ENCODE measurements around the gene GRID2. TPM values are rescaled to one million over a fixed set of nuclear protein-coding genes. Genes with fewer than 3 reads are reported as not detected.

The GRID2 gene
- total and polyA plus RNA-seq, 10 of the 15 experiments (the other 5 are each of a cell fraction or from before 2014, with no cell fraction given) = not detected

GRCh38 chr4:93184053-93184452 is 880.3 kb downstream of the GRID2 start:
- Histone ChIP-seq H3K4me1 (ENCODE audit: control insufficient read depth, insufficient read depth, low read length) (no peaks in the 10 kb centered on the region), H4K20me1 (ENCODE audit: control insufficient read depth, insufficient read depth) (no peaks in the 10 kb centered on the region), H3K9me3 (replicated peaks; ENCODE audit: control insufficient read depth, insufficient read depth, low read length) (no peaks in the 10 kb centered on the region), H3K9ac (ENCODE audit: control insufficient read depth, insufficient read depth, low read length) (no peak overlapping the region), H2AFZ (ENCODE audit: control insufficient read depth, low read depth, low read length) (no peak overlapping the region), H3K36me3 (ENCODE audit: control insufficient read depth in 2 of 2, insufficient read depth in 2 of 2, low read length in 1 of 2) (no peaks in the 10 kb centered on the region), H3K4me2 (ENCODE audit: control insufficient read depth, insufficient read depth) (no peak overlapping the region), H3K4me3 (no peak overlapping the region), H3K27me3 (replicated peaks in 1 of 2; ENCODE audit: control insufficient read depth in 2 of 2, insufficient read depth in 2 of 2, low read length in 1 of 2) (no peaks in the 10 kb centered on the region), H3K79me2 (ENCODE audit: control insufficient read depth, insufficient read depth, low read length) (no peaks in the 10 kb centered on the region), H3K27ac (ENCODE audit: control insufficient read depth, insufficient read depth) (no peak overlapping the region)
- WGBS (ENCODE audit: insufficient coverage, insufficient replicate concordance, low lambda C conversion rate, missing lambda C conversion rate) = 0% methylated on average over 2 of the region's 2 CpGs
- intact Hi-C loops (cut with micrococcal nuclease; ENCODE audit: unreplicated experiment) = no loop called here
- in situ Hi-C loops (cut with MboI) = no loop called here
- no TSS peak for BruUV-seq (replicated peaks)
- ATAC-seq = no peak
- ChIA-PET SMC1A (ENCODE audit: uncharacterized antibody, unreplicated experiment) (interaction anchor here (0.7 to 0.9 kb wide), 3 partner anchors 47 to 706 kb away, joined by 3 read pairs; no protein-coding TSS in a partner anchor), RAD21 (ENCODE audit: unreplicated experiment) (interaction anchor here (0.7 kb wide), 1 partner anchor 78 kb away, joined by 5 read pairs; no protein-coding TSS in a partner anchor), CTCF (no interaction called here), POLR2A (no interaction called here)
- no peak for DNase-seq (ENCODE audit: low read depth, low spot score)
- FAIRE-seq = no peak
- TF ChIP-seq SPI1 (IDR thresholded peaks at IDR 0.05; ENCODE audit: borderline replicate concordance, insufficient read depth, low read depth, low read length) (no peak), ESRRA (IDR thresholded peaks at IDR 0.05; ENCODE audit: low read length) (no peak), CBX5 (IDR thresholded peaks at IDR 0.05; ENCODE audit: low read depth) (no peak), ZNF24 (IDR thresholded peaks at IDR 0.05) (no peak), STAT3 (IDR thresholded peaks at IDR 0.05; ENCODE audit: low read depth, low read length) (no peak), KDM1A (IDR thresholded peaks at IDR 0.05; ENCODE audit: borderline replicate concordance) (no peak), NR2C2 (IDR thresholded peaks at IDR 0.05; ENCODE audit: borderline replicate concordance, control insufficient read depth, insufficient read length, low read depth) (no peak), USF1 (IDR thresholded peaks at IDR 0.05; ENCODE audit: borderline replicate concordance, extremely low read length, insufficient read depth, low read depth, low read length) (no peak), SUZ12 (IDR thresholded peaks at IDR 0.05; ENCODE audit: unreplicated experiment) (no peak), USF2 (IDR thresholded peaks at IDR 0.05; ENCODE audit: borderline replicate concordance, low read depth, low read length) (no peak), MLLT1 (IDR thresholded peaks at IDR 0.05) (no peak)
- TF ChIP-seq, protein P1, sequence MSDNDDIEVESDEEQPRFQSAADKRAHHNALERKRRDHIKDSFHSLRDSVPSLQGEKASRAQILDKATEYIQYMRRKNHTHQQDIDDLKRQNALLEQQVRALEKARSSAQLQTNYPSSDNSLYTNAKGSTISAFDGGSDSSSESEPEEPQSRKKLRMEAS (IDR thresholded peaks at IDR 0.05; ENCODE audit: low read depth, low read length) = no peak
- TF ChIP-seq, protein P2, sequence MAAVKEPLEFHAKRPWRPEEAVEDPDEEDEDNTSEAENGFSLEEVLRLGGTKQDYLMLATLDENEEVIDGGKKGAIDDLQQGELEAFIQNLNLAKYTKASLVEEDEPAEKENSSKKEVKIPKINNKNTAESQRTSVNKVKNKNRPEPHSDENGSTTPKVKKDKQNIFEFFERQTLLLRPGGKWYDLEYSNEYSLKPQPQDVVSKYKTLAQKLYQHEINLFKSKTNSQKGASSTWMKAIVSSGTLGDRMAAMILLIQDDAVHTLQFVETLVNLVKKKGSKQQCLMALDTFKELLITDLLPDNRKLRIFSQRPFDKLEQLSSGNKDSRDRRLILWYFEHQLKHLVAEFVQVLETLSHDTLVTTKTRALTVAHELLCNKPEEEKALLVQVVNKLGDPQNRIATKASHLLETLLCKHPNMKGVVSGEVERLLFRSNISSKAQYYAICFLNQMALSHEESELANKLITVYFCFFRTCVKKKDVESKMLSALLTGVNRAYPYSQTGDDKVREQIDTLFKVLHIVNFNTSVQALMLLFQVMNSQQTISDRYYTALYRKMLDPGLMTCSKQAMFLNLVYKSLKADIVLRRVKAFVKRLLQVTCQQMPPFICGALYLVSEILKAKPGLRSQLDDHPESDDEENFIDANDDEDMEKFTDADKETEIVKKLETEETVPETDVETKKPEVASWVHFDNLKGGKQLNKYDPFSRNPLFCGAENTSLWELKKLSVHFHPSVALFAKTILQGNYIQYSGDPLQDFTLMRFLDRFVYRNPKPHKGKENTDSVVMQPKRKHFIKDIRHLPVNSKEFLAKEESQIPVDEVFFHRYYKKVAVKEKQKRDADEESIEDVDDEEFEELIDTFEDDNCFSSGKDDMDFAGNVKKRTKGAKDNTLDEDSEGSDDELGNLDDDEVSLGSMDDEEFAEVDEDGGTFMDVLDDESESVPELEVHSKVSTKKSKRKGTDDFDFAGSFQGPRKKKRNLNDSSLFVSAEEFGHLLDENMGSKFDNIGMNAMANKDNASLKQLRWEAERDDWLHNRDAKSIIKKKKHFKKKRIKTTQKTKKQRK (IDR thresholded peaks at IDR 0.05; ENCODE audit: low read depth, low read length) = no peak
- TF ChIP-seq, protein P3, sequence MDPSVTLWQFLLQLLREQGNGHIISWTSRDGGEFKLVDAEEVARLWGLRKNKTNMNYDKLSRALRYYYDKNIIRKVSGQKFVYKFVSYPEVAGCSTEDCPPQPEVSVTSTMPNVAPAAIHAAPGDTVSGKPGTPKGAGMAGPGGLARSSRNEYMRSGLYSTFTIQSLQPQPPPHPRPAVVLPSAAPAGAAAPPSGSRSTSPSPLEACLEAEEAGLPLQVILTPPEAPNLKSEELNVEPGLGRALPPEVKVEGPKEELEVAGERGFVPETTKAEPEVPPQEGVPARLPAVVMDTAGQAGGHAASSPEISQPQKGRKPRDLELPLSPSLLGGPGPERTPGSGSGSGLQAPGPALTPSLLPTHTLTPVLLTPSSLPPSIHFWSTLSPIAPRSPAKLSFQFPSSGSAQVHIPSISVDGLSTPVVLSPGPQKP (IDR thresholded peaks at IDR 0.05; ENCODE audit: low read depth, low read length) = no peak
- TF ChIP-seq, protein P4, sequence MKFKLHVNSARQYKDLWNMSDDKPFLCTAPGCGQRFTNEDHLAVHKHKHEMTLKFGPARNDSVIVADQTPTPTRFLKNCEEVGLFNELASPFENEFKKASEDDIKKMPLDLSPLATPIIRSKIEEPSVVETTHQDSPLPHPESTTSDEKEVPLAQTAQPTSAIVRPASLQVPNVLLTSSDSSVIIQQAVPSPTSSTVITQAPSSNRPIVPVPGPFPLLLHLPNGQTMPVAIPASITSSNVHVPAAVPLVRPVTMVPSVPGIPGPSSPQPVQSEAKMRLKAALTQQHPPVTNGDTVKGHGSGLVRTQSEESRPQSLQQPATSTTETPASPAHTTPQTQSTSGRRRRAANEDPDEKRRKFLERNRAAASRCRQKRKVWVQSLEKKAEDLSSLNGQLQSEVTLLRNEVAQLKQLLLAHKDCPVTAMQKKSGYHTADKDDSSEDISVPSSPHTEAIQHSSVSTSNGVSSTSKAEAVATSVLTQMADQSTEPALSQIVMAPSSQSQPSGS (IDR thresholded peaks at IDR 0.05; ENCODE audit: low read length) = no peak

Data from GM12878 (cell line).